ENCODE results near the gene KCNQ5.

The KCNQ5 gene

DNA sequence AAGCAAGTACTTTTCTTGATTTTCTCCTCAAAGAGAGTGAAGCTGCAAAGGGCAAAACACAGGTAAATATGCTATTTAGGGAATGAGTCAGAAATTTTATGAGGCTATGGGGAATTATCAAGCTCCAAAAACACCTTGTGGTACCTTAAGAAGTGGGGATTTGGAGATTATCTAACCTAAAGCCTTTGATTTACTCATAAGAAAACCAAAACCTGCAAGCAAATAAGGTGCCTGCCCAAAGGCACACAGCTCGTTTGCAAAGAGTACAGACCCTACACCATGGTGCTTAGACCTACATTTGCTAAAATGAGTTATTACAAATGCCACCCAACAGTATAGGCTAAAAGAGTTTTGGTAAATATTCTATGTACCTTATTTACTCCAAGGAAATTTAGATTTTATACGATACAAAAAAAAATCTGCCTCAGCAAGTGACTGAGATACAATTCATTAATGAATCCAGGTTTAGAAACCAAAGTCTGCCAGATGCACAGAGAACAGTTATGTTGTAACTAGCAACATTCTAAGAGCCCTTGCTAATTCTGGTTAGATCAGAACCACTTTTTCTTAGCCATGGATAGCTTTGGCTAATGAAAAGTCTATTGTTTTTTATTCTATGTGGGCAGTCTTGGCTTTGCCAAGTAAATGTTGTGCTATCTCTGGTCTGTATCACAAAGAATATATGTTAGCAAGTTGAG lies 501.9 kb downstream of the KCNQ5 start:
- DNase-seq (ENCODE audit: insufficient read length, low spot score) (no peak), FAIRE-seq (no peak)
- TF ChIP-seq, protein P1, sequence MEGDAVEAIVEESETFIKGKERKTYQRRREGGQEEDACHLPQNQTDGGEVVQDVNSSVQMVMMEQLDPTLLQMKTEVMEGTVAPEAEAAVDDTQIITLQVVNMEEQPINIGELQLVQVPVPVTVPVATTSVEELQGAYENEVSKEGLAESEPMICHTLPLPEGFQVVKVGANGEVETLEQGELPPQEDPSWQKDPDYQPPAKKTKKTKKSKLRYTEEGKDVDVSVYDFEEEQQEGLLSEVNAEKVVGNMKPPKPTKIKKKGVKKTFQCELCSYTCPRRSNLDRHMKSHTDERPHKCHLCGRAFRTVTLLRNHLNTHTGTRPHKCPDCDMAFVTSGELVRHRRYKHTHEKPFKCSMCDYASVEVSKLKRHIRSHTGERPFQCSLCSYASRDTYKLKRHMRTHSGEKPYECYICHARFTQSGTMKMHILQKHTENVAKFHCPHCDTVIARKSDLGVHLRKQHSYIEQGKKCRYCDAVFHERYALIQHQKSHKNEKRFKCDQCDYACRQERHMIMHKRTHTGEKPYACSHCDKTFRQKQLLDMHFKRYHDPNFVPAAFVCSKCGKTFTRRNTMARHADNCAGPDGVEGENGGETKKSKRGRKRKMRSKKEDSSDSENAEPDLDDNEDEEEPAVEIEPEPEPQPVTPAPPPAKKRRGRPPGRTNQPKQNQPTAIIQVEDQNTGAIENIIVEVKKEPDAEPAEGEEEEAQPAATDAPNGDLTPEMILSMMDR (IDR thresholded peaks at IDR 0.05; ENCODE audit: insufficient read depth, missing control alignments): no peak

DNA sequence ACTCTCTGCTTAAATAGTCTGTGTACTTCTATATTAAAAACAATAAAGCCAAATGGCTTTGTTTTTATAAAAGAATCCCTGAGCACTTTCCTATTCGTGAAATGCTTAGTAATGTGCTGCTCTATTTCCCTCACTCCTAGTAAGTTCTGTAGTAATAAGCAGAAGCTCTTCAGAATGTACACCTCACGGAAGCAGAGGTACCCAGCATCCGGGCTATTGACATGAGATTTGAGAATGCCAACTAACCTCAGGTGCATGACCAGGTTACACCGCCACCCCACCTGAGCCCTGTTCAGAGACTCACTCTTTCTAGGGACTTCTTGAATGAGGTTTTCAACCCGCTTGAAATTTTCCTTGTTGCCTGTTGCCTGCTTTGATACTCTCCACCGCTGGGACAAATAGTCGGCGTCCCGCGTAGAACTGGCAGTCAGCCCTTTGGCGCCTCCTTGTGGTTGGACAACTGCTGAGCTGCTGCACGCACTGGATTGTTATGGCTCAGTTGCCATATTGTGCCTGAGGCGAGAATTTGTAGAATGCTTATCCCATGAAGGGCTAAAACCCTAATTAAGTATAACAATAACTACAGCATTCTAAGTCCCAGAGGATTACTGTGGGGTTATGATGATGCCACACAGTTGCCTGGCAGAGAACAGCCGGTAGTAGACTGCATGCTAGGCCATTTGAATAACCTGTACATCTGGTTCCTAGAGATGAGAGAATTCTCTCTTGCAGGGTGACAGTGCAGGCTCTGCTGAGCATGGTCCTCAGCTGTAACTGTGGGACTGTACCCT lies 508.0 kb downstream of the KCNQ5 start:
- peak; percentile 88 for FAIRE-seq
- peak; percentile 25 for DNase-seq (ENCODE audit: insufficient read length, low spot score)

DNA sequence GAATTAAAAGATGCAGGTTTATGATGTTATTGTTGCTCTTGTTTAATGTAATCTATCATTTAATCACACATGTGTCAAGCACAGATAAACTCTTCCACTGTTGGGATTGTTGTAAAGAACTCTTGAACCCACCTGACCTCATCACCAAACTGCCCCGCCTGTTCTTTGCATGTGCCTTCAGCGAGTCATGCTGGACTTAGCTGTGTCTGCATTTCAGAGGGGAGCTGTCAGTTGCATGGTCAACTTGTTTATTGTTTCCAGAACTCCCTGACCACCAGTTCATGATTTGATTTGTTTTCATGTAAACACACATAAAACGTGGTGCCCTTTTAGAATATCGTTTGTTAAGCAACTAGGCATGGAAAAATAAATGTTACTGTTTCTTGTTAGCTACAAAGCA lies 509.8 kb downstream of the KCNQ5 start:
- no peak for DNase-seq (ENCODE audit: insufficient read length, low spot score)
- TF ChIP-seq, protein P1 (IDR thresholded peaks at IDR 0.05; ENCODE audit: insufficient read depth, missing control alignments): no peak
- FAIRE-seq: no peak

More for the DNA sequence above, 508.0 kb downstream of the KCNQ5 start:
- TF ChIP-seq, protein P1 (IDR thresholded peaks at IDR 0.05; ENCODE audit: insufficient read depth, missing control alignments): peak; percentile 100

DNA sequence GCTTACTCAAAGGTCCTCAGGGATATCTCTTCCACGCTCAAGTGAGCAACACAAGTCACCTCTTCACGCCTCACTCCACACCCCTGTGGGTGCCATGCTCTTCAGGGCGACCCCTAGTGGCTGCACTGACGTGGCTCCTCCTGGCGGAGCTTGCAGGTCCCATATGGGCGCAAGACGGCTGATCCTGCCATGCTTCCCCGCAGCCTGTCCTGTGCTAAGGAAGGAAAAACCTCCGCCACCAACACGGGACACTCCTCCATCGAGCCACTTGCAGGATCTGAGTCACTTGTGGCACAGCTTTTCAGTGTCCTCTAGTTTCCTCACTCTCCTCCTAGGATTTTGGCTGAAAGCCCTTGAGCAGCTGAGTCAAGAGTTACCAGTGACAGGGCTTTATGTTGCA lies 512.7 kb downstream of the KCNQ5 start:
- TF ChIP-seq, protein P1 (IDR thresholded peaks at IDR 0.05; ENCODE audit: insufficient read depth, missing control alignments): no peak
- FAIRE-seq (no peak), DNase-seq (ENCODE audit: insufficient read length, low spot score) (no peak)

DNA sequence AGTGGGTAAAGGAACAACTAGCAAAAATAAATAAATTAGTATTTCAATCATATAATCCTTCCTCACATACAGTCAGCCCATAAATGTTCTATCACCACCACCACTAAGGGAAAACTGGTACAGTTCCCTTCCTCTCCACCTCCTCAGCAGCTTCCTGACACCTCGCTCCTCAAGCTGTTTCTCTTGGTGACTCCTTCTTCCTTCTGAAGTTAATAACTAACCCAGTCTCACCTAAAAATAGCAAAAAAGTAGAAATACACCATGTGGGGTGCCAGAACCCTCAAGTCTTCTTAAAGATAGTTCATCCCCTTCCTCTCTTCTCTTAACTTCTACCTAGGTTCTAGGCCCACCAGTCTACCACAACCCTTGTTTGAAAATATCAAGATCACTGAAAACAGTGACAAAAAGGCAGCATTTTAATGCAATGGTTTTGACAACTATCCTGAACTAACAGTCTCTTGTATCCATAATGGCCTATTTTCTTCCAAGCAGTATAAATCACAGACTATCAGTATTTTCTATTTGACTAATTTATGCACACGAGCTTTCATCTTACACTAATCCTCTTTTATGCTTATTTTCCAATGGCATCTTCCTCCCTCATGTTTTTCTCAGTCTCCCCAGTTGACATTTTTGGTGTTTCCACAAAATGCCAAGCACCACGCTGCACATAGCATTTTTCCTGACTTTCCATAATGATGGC lies 518.0 kb downstream of the KCNQ5 start:
- FAIRE-seq: no peak
- TF ChIP-seq, protein P1 (IDR thresholded peaks at IDR 0.05; ENCODE audit: insufficient read depth, missing control alignments): no peak
- DNase-seq (ENCODE audit: insufficient read length, low spot score): no peak

DNA sequence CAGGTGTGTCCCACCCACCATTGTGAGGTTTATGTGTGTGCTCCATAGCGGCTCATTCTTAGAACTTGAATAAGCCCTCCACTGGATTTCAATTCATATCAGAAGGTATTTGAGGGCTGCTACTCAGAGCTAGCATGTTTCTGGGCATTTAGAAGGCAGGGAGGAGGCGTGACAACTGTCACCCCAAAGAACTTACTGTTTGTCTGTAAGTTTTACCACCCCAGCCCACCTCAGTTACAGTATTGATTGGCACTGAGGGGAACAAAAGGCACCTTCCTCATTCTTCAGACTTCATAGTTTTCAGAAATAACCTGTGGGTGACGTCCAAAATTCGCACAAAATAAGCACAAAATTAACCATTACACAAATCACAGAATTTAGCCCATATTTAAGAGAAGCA lies 521.7 kb downstream of the KCNQ5 start:
- FAIRE-seq (no peak), DNase-seq (ENCODE audit: insufficient read length, low spot score) (no peak)
- TF ChIP-seq, protein P1 (IDR thresholded peaks at IDR 0.05; ENCODE audit: insufficient read depth, missing control alignments): no peak

All from D721Med (cell line).